Neural progenitor cell (in vitro differentiated cells): ENCODE results near the gene RABGAP1.

Source experiments
- CTCF ChIP-seq: fragments of 200-600 bp; sonication (generic); IDR thresholded peaks from 2 replicates; pipeline ENCODE4 v1.5.1; 2017; ENCODE audit warnings: antibody characterized with exemption, mild to moderate bottlenecking
- EZH2 ChIP-seq: fragments of 200-600 bp; sonication (generic); IDR thresholded peaks from 2 replicates; pipeline ENCODE4 v1.6.1; 2017; ENCODE audit warnings: antibody characterized with exemption, mild to moderate bottlenecking, moderate library complexity
- EZH2phosphoT487 ChIP-seq: fragments of 200-600 bp; sonication (generic); IDR thresholded peaks from 2 replicates; pipeline ENCODE4 v1.6.1; 2017; ENCODE audit warnings: antibody characterized with exemption

- TF ChIP-seq CTCF = no peak
- TF ChIP-seq EZH2 = no peak
- no peak for TF ChIP-seq EZH2phosphoT487
Observed at GRCh38 chr9:123065196-123065595, 124.4 kb downstream of the RABGAP1 start.
